HG03460 (cell line): ENCODE measurements around the gene NMT1.

Source experiments
- ATAC-seq: cut with Tn5 transposase; IDR thresholded peaks from one replicate; pipeline ENCODE4 v1.9.1; 2021; ENCODE audit not compliant: unreplicated experiment

Gene NMT1

DNA sequence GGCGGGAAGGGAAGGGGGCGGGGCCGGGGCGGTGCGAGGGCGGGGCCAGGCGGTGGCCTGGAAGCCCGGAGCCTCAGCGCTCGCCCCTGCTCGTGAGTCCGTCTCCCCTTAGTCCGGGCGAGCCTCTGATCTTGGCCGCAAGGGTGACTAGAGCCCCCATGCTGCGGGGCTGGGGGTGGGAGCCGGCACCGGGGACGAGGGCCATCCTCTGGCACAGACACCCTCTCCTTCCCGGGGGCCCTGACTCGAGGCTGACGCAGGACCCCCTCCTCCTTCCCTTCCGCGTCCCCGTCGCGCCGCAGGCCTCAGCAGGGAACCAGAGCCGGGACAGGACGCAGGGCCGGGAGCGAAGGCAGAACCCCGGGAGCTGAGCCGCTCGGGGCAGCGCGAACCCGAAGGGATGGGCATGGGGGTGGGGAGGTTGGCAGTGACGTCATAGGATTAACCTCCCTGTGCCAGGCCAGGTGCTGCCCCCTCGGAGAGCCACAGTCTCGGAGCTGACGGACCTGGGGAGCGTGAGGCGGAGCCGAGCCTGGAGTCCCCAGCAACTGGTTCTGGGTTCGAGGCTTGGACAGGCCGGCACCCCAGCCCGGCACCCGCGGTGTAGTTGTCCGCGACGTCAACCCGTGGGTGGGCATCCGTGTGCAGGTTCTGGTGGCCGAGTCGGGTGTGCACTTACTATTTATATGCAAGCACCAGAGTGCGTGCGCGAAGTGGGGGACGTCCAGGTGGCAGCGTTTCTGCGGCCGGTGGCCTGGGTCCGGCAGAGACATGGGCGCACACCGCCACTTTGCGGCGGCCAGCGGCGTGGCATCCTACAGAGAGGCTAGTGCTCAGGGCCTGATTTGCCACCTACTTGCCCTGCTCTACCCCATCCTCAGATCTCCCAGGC, 71.7 kb downstream of the NMT1 start:
- ATAC-seq, result no peak

DNA sequence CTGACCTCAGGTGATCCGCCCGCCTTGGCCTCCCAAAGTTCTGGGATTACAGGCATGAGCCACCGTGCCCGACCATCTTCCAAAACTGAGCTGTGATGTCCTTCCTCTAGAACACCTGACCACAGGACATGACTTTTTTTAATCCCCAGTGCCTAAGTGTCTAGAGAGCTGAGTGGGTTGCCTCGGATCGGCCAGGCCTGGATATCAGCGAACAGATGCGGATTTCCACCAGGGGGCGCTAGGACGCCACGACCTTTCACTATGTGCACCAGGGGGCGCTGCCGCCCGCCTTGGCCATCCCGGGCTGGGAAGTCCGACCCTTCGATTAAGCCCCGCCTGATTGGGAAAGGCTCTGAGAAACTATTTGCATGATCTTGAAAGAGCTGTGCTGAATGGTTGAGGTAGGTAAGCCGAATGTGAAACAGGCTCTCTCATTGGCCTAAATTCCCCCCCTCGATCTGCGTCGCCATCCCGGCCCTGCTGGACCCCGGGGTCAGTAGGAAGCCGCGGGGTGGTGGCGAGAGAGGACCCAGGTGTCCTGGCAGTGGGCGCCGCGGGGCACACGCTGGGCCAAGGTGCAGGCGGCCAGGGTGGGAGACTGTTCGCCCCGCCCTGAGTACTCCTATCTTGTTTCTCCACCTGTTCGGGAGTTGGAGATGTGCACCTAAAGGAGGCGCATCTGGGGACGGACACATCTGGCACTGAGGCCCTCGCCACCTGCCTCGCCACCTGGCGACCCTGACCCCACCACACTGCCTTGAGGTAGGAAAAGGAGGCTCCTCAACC, 74.3 kb downstream of the NMT1 start, which contains the start of gene ACBD4:
Gene ACBD4 (plus strand): TSS at position 496 of the 786 bp plus-strand sequence. CDS start 458 bp downstream, outside the sequence.
- ATAC-seq, result peak; percentile 64

GRCh38 chr17:45135978-45136791, 75.1 kb downstream of the NMT1 start:
- no peak for ATAC-seq

DNA sequence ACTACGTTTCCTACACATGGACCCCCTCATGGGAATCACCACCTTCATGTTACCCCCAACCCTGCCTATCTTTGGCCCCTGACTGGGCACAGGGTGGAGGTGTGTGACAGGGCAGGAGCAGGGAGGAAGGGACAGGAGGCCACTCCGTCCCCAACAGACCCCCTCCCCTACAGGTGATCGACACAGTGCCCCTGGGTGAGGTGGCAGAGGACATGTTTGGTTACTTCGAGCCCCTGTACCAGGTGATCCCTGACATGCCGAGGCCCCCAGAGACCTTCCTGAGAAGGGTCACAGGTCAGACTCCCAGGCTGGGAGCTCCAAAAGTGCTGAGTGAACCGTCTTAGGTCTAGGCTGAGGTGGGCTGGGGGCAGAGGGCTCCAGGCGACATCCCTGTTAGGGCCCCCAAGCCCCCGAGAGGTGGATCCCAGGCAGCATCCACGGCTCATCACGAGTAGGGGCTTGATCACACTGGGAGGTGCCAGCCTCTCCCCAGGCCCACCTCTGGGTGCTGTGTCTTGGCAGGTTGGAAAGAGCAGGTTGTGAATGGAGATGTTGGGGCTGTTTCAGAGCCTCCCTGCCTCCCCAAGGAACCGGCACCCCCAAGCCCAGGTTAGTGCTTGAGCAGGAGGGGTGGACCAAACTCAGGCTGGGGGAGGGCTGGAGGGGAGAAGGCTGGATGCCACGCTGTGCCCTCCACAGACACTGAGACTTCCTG, 75.9 kb downstream of the NMT1 start:
- no peak for ATAC-seq

DNA sequence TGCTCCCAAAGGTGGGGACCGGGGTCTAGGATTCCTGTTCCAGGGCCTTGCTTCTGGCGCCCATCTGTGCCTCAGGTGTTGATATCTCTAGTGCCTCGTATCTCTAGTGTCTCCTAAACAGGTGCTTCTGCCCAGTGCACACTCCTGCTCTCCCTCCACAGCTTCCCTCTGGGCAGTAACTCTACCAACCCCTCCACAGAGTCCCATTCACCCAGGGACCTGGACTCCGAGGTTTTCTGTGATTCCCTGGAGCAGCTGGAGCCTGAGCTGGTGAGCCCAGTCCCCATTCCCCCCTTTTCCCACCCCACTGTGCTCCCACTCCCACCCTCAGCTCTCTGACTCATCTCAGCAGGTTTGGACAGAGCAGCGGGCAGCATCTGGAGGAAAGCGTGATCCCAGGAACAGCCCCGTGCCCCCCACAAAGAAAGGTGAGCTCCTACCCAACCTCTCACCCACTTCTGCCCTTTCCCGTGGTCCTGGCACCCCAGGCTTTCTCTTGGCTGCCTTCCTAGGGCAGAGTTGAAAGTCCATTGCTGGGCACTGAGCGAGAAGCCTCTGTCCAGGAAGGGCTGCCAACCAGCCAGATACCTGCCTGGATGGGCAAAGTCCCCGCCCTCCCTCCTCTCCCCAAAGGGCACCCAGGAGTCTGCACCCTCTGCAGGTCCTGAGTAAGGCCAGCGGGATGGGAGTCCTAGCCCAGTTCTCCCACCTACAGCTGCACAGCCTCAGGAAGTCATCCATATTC, 76.6 kb downstream of the NMT1 start:
- ATAC-seq, result no peak

GRCh38 chr17:45138911-45139532, 77.9 kb downstream of the NMT1 start:
- no peak for ATAC-seq

DNA sequence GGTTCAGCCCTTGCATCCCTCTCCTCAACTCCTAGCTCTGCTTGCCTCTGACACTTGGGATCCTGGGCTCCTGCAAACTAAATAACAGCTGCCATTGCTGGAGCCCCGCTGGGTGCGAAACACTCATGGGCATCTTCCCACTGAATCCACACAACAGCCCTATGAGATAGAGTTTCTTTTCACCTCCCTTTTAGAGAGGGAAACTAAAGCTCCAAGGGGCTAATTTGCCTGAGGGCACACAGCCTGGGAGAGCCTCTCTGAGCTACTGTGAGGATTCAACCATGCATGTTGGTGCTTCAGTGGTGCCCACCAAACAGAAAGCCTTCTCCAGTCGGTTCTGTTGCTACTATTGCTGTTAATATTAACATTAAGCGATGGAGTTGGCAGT, 78.4 kb downstream of the NMT1 start:
- ATAC-seq, result no peak

- ATAC-seq, result no peak
Measured at GRCh38 chr17:45143094-45143670, 82.1 kb downstream of the NMT1 start.

- no peak for ATAC-seq
Measured at GRCh38 chr17:45143767-45144198, 82.7 kb downstream of the NMT1 start.

DNA sequence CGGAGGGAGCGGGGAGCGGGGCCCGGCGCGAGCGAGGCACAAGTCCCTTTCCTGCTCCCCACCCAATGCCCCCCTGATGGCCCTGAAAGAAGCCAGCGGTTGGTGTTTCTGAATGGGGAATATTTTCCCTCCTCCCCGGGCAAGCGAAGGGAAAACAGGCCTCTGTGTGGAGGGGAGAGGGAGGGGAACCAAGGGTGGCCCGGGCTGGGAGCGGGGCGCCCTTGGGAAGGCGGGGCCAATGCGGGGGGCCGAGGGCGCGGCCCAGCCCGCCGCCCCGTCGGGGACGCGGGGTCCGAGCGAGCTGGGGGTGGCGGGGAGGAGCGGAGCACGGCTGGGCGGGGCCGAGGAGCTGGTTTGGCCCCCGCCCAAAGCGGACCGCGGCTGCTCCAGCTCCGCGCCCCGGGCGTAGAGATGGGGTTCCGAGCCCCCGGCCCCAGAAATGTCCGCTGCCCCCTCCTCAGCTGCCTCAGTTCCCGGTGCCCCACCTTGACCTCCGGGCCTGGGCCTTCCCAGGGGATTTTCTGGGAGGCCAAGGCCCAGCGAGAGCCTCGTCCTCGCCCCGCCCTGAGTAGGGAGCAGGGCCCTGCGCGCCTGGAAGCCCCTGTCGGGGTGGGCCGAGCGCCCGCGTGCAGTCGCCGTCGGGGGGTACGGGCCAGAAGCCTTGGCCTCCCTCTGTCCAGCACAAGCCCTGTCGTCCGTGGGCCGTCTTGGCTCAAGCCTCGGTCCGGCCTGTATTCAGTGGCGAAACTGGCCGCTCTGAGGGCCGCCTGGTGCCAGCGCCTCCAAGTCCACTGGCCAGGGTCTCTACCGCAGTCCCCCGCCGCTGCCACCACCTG, 83.3 kb downstream of the NMT1 start:
- ATAC-seq, result no peak

GRCh38 chr17:45145035-45145389, 83.9 kb downstream of the NMT1 start:
- ATAC-seq, result no peak

- no peak for ATAC-seq
Measured at GRCh38 chr17:45146166-45146565, 85.0 kb downstream of the NMT1 start.

DNA sequence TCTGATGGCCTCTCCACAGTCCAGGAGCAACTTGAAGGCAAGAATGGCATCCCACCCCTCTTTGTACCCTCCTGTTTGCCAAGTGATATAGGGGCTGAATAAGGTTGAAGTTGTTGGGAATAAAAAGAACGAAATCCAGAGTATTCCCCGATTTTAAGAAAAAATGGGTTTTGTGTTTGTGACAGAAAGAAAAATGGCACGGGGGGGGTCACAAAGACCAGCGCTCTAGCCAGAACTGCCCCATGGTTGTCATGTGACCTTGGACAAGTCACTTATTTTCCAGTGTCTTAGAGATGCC, 85.4 kb downstream of the NMT1 start:
- no peak for ATAC-seq

DNA sequence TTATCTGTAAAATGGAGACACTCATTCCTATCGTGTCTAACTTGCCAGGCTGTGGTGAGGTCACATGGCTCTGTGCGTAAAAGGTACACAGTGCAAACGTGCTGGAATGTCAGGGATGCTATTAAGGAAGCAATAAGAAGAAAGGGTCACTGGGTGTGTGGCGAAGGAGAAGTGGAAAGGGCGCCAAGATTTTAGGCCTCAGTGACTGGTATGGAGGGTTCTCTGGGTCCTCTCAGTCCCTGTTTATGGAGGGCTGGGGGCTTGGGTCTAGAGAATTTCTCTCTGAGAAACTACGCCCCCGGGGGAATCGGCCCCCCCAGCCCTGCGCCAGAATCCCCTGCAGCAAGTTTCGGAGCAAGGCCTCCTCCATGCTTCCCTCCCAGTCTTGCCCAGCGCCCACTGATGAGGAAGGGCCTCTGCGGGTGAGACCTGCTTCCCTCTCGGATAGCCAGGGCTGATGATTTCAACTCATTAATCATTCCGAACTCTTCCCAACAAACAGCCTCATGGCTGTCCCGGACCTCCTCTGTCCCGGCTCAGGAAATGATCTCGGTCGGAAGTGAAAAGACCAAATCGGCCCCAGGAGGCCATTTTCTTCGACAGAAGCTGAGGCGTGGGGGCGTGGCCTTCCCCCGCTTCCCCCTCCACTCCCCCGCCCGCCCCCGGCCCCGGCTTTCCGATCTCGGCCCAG, 85.9 kb downstream of the NMT1 start:
- no peak for ATAC-seq

DNA sequence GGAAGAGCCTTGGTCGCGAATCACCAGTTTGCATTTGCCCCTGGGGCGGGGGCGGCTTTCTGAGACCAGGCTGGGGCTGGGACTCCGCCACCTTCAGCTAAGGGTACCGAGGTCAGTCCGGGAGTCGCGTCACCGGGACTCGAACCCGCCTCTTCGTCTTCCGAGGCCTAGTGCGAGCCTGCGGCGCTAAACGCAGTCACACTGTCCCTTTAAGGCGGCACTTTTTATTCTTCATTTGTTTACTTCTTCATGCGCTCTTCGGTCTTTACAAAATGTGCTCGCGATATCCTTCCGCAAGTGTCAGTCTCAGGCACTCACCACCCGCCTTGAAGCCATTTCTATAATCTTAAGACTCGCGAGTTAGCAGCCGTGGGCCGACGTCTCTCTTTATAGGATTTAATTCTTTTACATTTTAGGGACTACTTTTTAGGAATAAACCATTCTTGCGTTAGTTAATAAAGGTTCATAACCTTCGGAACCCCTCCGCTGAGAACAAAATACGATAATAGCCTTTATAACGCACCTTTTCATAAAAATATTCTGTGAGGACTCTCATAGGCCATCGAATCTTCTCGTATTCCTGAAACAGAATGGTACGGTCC, 86.6 kb downstream of the NMT1 start:
- no peak for ATAC-seq

GRCh38 chr17:45148183-45149036, 87.3 kb downstream of the NMT1 start, which contains the start of gene HEXIM1:
Gene HEXIM1 (plus strand): TSS chr17:45148475. CDS start chr17:45149191, 716 bp downstream.
- peak; percentile 65 for ATAC-seq
